ENCODE results near the gene OSBPL2. TPM values are rescaled to one million over a fixed set of nuclear protein-coding genes. Genes with fewer than 3 reads are reported as not detected.

Gene OSBPL2
- total and polyA plus RNA-seq, 2 donors (not counting 1 experiment from before 2014, with no cell fraction given) = 28.1 to 74.3 TPM

DNA sequence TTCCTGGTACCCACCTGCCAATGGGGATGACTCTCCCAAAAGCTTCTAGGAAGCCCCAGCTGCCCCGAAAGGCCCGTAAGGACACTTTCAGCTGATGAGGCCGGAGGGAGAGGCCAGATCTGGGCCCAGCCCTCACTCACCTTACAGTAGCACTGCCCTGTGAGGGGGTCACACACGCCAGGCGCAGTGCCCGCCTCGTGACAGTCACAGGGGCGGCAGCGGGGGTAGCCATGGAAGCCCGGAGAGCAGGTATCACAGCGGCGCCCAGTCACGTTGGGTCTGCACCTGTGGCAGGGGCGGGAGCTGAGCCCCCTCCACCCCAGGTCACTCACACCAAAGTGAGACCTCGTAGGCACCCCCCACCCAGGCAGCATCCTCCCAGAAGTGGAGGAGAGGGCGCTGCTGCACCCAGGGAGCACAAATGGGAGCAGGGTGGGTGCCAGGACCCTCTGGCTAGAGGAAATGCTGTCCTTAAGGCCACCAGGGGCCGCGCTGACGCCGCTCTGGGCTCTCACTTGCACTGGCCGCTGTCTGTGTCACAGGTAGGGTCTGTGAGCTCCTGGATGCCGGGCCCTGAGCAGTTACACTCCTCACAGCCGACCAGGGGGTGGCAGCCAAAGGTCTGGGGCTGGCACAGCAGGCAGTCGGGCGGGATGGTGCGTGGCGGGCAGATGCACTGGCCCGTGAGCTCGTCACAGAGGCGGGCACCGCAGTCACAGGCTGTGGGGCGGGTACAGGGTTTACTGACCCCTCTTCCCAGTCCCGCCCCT lies 89.6 kb downstream of the OSBPL2 start:
- H3K9me3 Mint-ChIP-seq (ENCODE audit: insufficient read depth) = no peaks in the 10 kb centered on the region
- intact Hi-C loops (cut with micrococcal nuclease) = no loop called here
- Histone ChIP-seq H4K20me1 (ENCODE audit: control insufficient read depth, insufficient read depth, low read length, poor library complexity, severe bottlenecking) (no peaks in the 10 kb centered on the region), H3K27me3 (replicated peaks in 1 of 4; ENCODE audit: control extremely low read depth in 1 of 4, control insufficient read depth in 3 of 4, insufficient read depth in 4 of 4, low read length in 3 of 4) (no peaks in the 10 kb centered on the region), H3K4me3 (ENCODE audit: control extremely low read depth in 1 of 5, extremely low read depth in 1 of 5, insufficient read depth in 1 of 5, low read depth in 2 of 5, low read length in 4 of 5) (no peak overlapping the region), H3K79me2 (ENCODE audit: control insufficient read depth, insufficient read depth, low read length) (no peaks in the 10 kb centered on the region), H3K4me1 (ENCODE audit: control insufficient read depth in 2 of 2, insufficient read depth in 2 of 2, low read length in 2 of 2) (no peaks in the 10 kb centered on the region), H3K4me2 (replicated peaks; ENCODE audit: low read depth, low read length, poor library complexity, severe bottlenecking) (no peak overlapping the region), H3K9ac (ENCODE audit: low read length) (no peak overlapping the region), H3K9me3 (ENCODE audit: control extremely low read depth in 1 of 3, control insufficient read depth in 2 of 3, insufficient read depth in 1 of 3, low read length in 2 of 3) (no peaks in the 10 kb centered on the region), H3K27ac (ENCODE audit: low read length in 2 of 2) (no peak overlapping the region), H3K36me3 (replicated peaks in 1 of 2; ENCODE audit: control extremely low read depth in 1 of 2, control insufficient read depth in 1 of 2, extremely low read depth in 1 of 2, insufficient read depth in 2 of 2, low read length in 1 of 2) (peaks cover 0 to 53% of the 10 kb centered on the region in 2 experiments), H2AFZ (ENCODE audit: insufficient read depth, low read depth, low read length, poor library complexity, severe bottlenecking) (no peak overlapping the region)
- DNase-seq (no peak), ATAC-seq (ENCODE audit: low read depth) (no peak)
- no peak overlapping the region for H3K27ac Mint-ChIP-seq
- ChIA-PET CTCF (no interaction called here), POLR2A (interaction anchor here (0.6 kb wide), 2 partner anchors 391 to 692 kb away, joined by 3 to 4 read pairs; no protein-coding TSS in a partner anchor)
- no peaks in the 10 kb centered on the region for H3K4me1 Mint-ChIP-seq
- no peaks in the 10 kb centered on the region for H3K27me3 Mint-ChIP-seq
- WGBS (ENCODE audit: insufficient coverage) = 85% methylated on average over 30 of the region's 33 CpGs
- H3K4me3 Mint-ChIP-seq = no peak overlapping the region
- TF ChIP-seq, protein P1, sequence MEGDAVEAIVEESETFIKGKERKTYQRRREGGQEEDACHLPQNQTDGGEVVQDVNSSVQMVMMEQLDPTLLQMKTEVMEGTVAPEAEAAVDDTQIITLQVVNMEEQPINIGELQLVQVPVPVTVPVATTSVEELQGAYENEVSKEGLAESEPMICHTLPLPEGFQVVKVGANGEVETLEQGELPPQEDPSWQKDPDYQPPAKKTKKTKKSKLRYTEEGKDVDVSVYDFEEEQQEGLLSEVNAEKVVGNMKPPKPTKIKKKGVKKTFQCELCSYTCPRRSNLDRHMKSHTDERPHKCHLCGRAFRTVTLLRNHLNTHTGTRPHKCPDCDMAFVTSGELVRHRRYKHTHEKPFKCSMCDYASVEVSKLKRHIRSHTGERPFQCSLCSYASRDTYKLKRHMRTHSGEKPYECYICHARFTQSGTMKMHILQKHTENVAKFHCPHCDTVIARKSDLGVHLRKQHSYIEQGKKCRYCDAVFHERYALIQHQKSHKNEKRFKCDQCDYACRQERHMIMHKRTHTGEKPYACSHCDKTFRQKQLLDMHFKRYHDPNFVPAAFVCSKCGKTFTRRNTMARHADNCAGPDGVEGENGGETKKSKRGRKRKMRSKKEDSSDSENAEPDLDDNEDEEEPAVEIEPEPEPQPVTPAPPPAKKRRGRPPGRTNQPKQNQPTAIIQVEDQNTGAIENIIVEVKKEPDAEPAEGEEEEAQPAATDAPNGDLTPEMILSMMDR (IDR thresholded peaks at IDR 0.05) = no peak
- TF ChIP-seq EZH2 (IDR thresholded peaks at IDR 0.05; ENCODE audit: borderline replicate concordance, insufficient read depth, low read depth, low read length, poor library complexity, severe bottlenecking) = no peak

DNA sequence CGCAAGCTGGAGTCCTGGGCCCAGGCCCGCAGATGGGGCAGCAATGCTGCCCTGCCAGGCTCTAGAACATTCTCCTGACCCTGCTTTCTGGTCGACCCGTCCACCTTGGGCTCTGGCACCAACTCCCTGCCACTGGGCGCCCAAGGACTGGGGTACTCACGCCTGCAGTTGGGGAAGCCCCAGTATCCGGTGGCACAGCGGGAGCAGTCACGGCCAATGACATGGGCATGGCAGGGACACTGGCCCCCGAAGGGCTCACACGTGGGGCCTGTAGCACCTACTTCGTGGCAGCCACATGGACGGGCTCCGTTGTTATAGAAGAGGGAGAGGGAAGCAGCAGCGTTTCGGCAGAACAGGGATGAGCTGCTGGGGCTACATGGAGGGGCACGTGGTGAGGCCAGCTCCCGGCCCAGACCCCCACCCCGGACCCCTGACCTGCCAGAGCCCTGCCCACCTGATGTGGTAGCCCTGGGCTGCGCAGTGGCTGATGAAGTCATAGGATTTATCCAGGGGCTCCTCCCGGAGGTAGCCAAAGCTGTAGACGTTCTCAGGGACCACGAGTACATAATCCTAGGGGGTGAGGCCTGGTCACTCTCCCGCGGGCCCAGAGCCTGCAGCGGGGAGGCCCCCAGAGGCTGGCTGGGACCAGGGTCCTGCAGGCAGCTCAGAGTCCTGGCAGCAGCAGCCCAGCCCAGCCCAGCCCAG lies 90.5 kb downstream of the OSBPL2 start:
- ChIA-PET POLR2A (no interaction called here), CTCF (interaction anchor here (1.0 kb wide), 1 partner anchor 28 kb away, joined by 3 read pairs; no protein-coding TSS in a partner anchor)
- Histone ChIP-seq H3K27ac (ENCODE audit: low read length in 2 of 2) (no peak overlapping the region), H3K27me3 (replicated peaks in 1 of 4; ENCODE audit: control extremely low read depth in 1 of 4, control insufficient read depth in 3 of 4, insufficient read depth in 4 of 4, low read length in 3 of 4) (no peaks in the 10 kb centered on the region), H3K9me3 (ENCODE audit: control extremely low read depth in 1 of 3, control insufficient read depth in 2 of 3, insufficient read depth in 1 of 3, low read length in 2 of 3) (no peaks in the 10 kb centered on the region), H3K4me3 (ENCODE audit: control extremely low read depth in 1 of 5, extremely low read depth in 1 of 5, insufficient read depth in 1 of 5, low read depth in 2 of 5, low read length in 4 of 5) (no peak overlapping the region), H4K20me1 (ENCODE audit: control insufficient read depth, insufficient read depth, low read length, poor library complexity, severe bottlenecking) (no peaks in the 10 kb centered on the region), H3K4me2 (replicated peaks; ENCODE audit: low read depth, low read length, poor library complexity, severe bottlenecking) (no peak overlapping the region), H3K4me1 (ENCODE audit: control insufficient read depth in 2 of 2, insufficient read depth in 2 of 2, low read length in 2 of 2) (no peaks in the 10 kb centered on the region), H3K79me2 (ENCODE audit: control insufficient read depth, insufficient read depth, low read length) (no peaks in the 10 kb centered on the region), H3K9ac (ENCODE audit: low read length) (no peak overlapping the region), H3K36me3 (replicated peaks in 1 of 2; ENCODE audit: control extremely low read depth in 1 of 2, control insufficient read depth in 1 of 2, extremely low read depth in 1 of 2, insufficient read depth in 2 of 2, low read length in 1 of 2) (peaks cover 0 to 58% of the 10 kb centered on the region in 2 experiments), H2AFZ (ENCODE audit: insufficient read depth, low read depth, low read length, poor library complexity, severe bottlenecking) (no peak overlapping the region)
- ATAC-seq (ENCODE audit: low read depth) (no peak), DNase-seq (no peak)
- H3K9me3 Mint-ChIP-seq (ENCODE audit: insufficient read depth) = no peaks in the 10 kb centered on the region
- H3K27ac Mint-ChIP-seq = no peak overlapping the region
- intact Hi-C loops (cut with micrococcal nuclease) = no loop called here
- H3K27me3 Mint-ChIP-seq = no peaks in the 10 kb centered on the region
- no peaks in the 10 kb centered on the region for H3K4me1 Mint-ChIP-seq
- H3K4me3 Mint-ChIP-seq = no peak overlapping the region
- TF ChIP-seq EZH2 (IDR thresholded peaks at IDR 0.05; ENCODE audit: borderline replicate concordance, insufficient read depth, low read depth, low read length, poor library complexity, severe bottlenecking) = no peak
- TF ChIP-seq, protein P1 (IDR thresholded peaks at IDR 0.05) = no peak
- 94% methylated on average over 26 of the region's 26 CpGs for whole genome bisulfite sequencing (ENCODE audit: insufficient coverage)
